B cell (primary cell): ENCODE results near the gene ACTL8. TPM values are rescaled to one million over a fixed set of nuclear protein-coding genes. Genes with fewer than 3 reads are reported as not detected.

Experiments
- ATAC-seq: fragments of 200-7000 bp; cut with Tn5 transposase; one replicate; pipeline ENCODE4 v1.10.0; 2021; ENCODE audit warnings: low read depth, mild to moderate bottlenecking, moderate number of reproducible peaks, moderate library complexity
- CTCF ChIA-PET: fragments of 350-600 bp; sonication (Branson Sonifier 250); formaldehyde crosslinking; loops from one replicate; lab custom pipeline; 2021; ENCODE audit warnings: antibody characterized with exemption, inconsistent platforms; lab: Charles Lee
- POLR2A ChIA-PET: fragments of 350-600 bp; sonication (Branson Sonifier 250); formaldehyde crosslinking; loops from one replicate; lab custom pipeline; 2021; ENCODE audit warnings: antibody characterized with exemption; lab: Charles Lee
- DNase-seq: peaks from one replicate; pipeline ENCODE4 v3.0.0; 2013
- H2AFZ ChIP-seq: 2 replicates; pipeline ENCODE4 v1.6.1; 2012; ENCODE audit warnings: mild to moderate bottlenecking, low read depth, low read length; ENCODE audit not compliant: insufficient read depth, poor library complexity, severe bottlenecking
- H3K27ac ChIP-seq, 2 donors: 1 replicate in 1 of 2; 2 replicates in 1 of 2; pipeline ENCODE4 v1.5.1; 2012 to 2013; ENCODE audit warnings: low read length in 2 of 2, mild to moderate bottlenecking in 2 of 2, moderate library complexity in 1 of 2
- H3K27me3 ChIP-seq, 4 experiments: fragments of 200-600 bp in 1 of 4; sonication (generic) in 1 of 4; replicated peaks in 1 of 4; 1 replicate in 2 of 4; 2 replicates in 2 of 4; pipeline versions ENCODE4 v1.6.1 to v1.7.0; 2013 to 2016; ENCODE audit warnings: low read length in 3 of 4, mild to moderate bottlenecking in 2 of 4, mixed read lengths in 1 of 4, moderate library complexity in 1 of 4; ENCODE audit not compliant: insufficient read depth in 4 of 4, control insufficient read depth in 3 of 4; ENCODE audit errors: control extremely low read depth in 1 of 4
- H3K36me3 ChIP-seq, 2 experiments: replicated peaks in 1 of 2; 1 replicate in 1 of 2; 2 replicates in 1 of 2; pipeline versions ENCODE4 v1.6.1 to v1.7.1; 2013; ENCODE audit warnings: low read length in 1 of 2; ENCODE audit not compliant: insufficient read depth in 2 of 2, control insufficient read depth in 1 of 2; ENCODE audit errors: control extremely low read depth in 1 of 2, extremely low read depth in 1 of 2
- H3K4me1 ChIP-seq, 2 donors: fragments of 200-600 bp in 1 of 2; sonication (generic) in 1 of 2; 1 replicate in 1 of 2; 2 replicates in 1 of 2; pipeline versions ENCODE4 v1.5.1 to v1.6.1; 2013 to 2017; ENCODE audit warnings: low read length in 2 of 2; ENCODE audit not compliant: control insufficient read depth in 2 of 2, insufficient read depth in 2 of 2
- H3K4me2 ChIP-seq: replicated peaks from 2 replicates; pipeline ENCODE3; 2012; ENCODE audit warnings: mild to moderate bottlenecking, low read depth, low read length; ENCODE audit not compliant: poor library complexity, severe bottlenecking
- H3K4me3 ChIP-seq, 5 experiments: fragments of 200-600 bp in 1 of 5; sonication (generic) in 1 of 5; 1 replicate in 3 of 5; 2 replicates in 2 of 5; pipeline versions ENCODE4 v1.5.1 to v1.7.0; 2011 to 2016; ENCODE audit warnings: low read length in 4 of 5, mild to moderate bottlenecking in 4 of 5, low read depth in 2 of 5, control low read depth in 1 of 5, moderate library complexity in 1 of 5; ENCODE audit not compliant: insufficient read depth in 1 of 5; ENCODE audit errors: control extremely low read depth in 1 of 5, extremely low read depth in 1 of 5
- H3K79me2 ChIP-seq: fragments of 200-600 bp; sonication (generic); one replicate; pipeline ENCODE4 v1.6.0; 2016; ENCODE audit warnings: low read length; ENCODE audit not compliant: control insufficient read depth, insufficient read depth
- H3K9ac ChIP-seq: fragments of 200-600 bp; sonication (generic); 2 replicates; pipeline ENCODE4 v1.6.1; 2017; ENCODE audit warnings: mild to moderate bottlenecking, low read length, moderate library complexity
- H3K9me3 ChIP-seq, 3 donors: one replicate each; pipeline versions ENCODE4 v1.6.1 to v1.7.1; 2013; ENCODE audit warnings: low read length in 2 of 3; ENCODE audit not compliant: control insufficient read depth in 2 of 3, insufficient read depth in 1 of 3; ENCODE audit errors: control extremely low read depth in 1 of 3
- H4K20me1 ChIP-seq: 2 replicates; pipeline ENCODE4 v1.6.0; 2012; ENCODE audit warnings: mild to moderate bottlenecking, low read length; ENCODE audit not compliant: insufficient read depth, control insufficient read depth, poor library complexity, severe bottlenecking
- H3K27ac Mint-ChIP-seq: one replicate; pipeline ENCODE4 v1.8.0; 2021; ENCODE audit warnings: mixed read lengths
- H3K27me3 Mint-ChIP-seq: one replicate; pipeline ENCODE4 v1.8.0; 2021; ENCODE audit warnings: mixed read lengths
- H3K4me1 Mint-ChIP-seq: one replicate; pipeline ENCODE4 v1.8.0; 2021; ENCODE audit warnings: mixed read lengths
- H3K4me3 Mint-ChIP-seq: one replicate; pipeline ENCODE4 v1.8.0; 2021; ENCODE audit warnings: mixed read lengths
- H3K9me3 Mint-ChIP-seq: one replicate; pipeline ENCODE4 v1.8.0; 2022; ENCODE audit warnings: mixed read lengths; ENCODE audit not compliant: insufficient read depth
- EZH2 ChIP-seq: IDR thresholded peaks from 2 replicates; pipeline ENCODE4 v1.6.1; 2012; ENCODE audit warnings: borderline replicate concordance, low read depth, mild to moderate bottlenecking, moderate library complexity, low read length; ENCODE audit not compliant: insufficient read depth, poor library complexity, severe bottlenecking
- WGBS: methylation state at CpG from one replicate; pipeline ENCODE4 v1.1.5; 2013; ENCODE audit warnings: missing lambda C conversion rate; ENCODE audit not compliant: insufficient coverage; 5-methylcytosine and 5-hydroxymethylcytosine counted together
- intact Hi-C: fragments of 100-400 bp; cut with micrococcal nuclease; formaldehyde crosslinking; loops from one replicate; pipeline ENCODE4 v1.10.0; 2022
- polyA plus RNA-seq: library from polyadenylated mRNA; depleted of rRNA; stranded (reverse); fragments of >200 nt; gene quantifications from 2 replicates; pipeline ENCODE4 v1.2.3, GENCODE V29; 2012
- total RNA-seq, 2 donors: library from RNA; stranded (reverse); fragments of 120-200 nt in 1 of 2; gene quantifications; 1 replicate in 1 of 2; 2 replicates in 1 of 2; pipeline versions ENCODE4 v1.2.3 to v1.2.4, GENCODE V29; 2013 to 2022
- TF ChIP-seq, protein P1 (sequence below): fragments of 200-600 bp; IDR thresholded peaks from one replicate; pipeline ENCODE4 v1.8.0; 2022; ENCODE audit warnings: antibody characterized with exemption, mild to moderate bottlenecking

Gene ACTL8
- total and polyA plus RNA-seq, 2 donors (not counting 1 experiment from before 2014, with no cell fraction given), result not detected

DNA sequence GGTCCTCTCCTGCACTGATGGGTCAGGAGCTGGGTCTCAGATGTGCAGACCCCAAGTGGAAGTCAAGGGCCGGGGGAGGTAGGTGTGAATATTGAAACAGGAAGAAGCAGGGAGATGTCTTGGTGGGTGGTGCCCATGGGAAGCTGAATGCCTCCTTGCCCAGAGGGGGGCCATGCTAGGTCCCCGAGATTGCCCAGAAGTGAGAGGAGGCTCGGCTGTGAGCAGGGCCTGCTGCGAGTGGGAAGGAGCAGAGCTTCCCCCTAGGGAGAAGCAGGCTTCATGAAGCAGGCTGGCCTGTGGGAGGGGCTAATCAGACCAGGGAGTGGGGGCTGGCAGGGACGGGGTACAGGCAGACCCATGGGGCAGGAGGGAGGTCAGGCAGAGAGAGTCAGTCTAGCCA is 87.6 kb downstream of the ACTL8 start:
- Histone ChIP-seq H3K9me3 (no peaks in the 10 kb centered on the region), H3K36me3 (no peaks in the 10 kb centered on the region), H3K4me1 (no peaks in the 10 kb centered on the region), H3K27ac (no peak overlapping the region), H3K4me3 (no peak overlapping the region), H3K9ac (no peak overlapping the region), H2AFZ (no peak overlapping the region), H4K20me1 (no peaks in the 10 kb centered on the region), H3K79me2 (no peaks in the 10 kb centered on the region), H3K4me2 (no peak overlapping the region), H3K27me3 (peaks cover 0 to 3% (median 0%) of the 10 kb centered on the region in 4 experiments)
- Mint-ChIP-seq H3K27me3 (peaks cover 10% of the 10 kb centered on the region), H3K9me3 (peaks cover 2% of the 10 kb centered on the region), H3K4me1 (no peaks in the 10 kb centered on the region), H3K27ac (no peak overlapping the region), H3K4me3 (no peak overlapping the region)
- WGBS, result 40% methylated on average over 5 of the region's 5 CpGs
- ATAC-seq (no peak), DNase-seq (no peak)
- TF ChIP-seq, protein P1, sequence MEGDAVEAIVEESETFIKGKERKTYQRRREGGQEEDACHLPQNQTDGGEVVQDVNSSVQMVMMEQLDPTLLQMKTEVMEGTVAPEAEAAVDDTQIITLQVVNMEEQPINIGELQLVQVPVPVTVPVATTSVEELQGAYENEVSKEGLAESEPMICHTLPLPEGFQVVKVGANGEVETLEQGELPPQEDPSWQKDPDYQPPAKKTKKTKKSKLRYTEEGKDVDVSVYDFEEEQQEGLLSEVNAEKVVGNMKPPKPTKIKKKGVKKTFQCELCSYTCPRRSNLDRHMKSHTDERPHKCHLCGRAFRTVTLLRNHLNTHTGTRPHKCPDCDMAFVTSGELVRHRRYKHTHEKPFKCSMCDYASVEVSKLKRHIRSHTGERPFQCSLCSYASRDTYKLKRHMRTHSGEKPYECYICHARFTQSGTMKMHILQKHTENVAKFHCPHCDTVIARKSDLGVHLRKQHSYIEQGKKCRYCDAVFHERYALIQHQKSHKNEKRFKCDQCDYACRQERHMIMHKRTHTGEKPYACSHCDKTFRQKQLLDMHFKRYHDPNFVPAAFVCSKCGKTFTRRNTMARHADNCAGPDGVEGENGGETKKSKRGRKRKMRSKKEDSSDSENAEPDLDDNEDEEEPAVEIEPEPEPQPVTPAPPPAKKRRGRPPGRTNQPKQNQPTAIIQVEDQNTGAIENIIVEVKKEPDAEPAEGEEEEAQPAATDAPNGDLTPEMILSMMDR, result no peak
- TF ChIP-seq EZH2, result no peak
- ChIA-PET CTCF (no interaction called here), POLR2A (no interaction called here)
- intact Hi-C loops, result no loop called here

DNA sequence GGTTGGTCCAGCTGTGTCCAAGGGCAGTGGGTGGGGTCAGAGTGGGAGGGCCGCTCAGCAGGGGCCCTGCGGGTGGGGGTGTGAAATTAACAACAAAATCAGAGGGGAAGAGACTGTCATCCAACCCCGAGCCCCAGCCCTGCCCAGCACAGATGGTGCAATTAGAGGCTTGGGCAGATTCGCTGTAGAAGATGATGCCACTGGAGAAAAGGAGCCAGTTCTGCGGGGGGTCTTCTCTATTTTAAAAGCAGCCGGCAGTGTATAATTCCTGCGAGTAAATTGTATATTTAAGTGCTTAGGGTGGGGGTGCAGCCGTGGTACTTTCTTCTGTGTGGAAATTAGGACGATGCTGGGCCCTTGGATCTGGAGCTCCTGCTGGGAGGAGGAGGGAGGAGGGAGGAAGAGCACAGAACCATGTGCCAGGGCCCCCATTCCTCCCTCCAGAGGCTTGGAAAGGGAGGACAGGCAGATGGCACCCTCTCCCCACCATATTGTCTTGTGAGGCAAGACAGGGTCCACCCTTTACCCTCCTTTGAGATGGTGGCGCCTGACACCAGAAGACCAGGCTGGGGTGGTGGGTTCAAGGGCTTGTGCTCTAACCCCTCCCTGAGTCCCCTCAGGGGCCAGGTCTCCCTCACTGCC is 89.2 kb downstream of the ACTL8 start:
- no peak overlapping the region for H3K27ac ChIP-seq
- peaks cover 4% of the 10 kb centered on the region for H3K9me3 Mint-ChIP-seq
- H3K27me3 ChIP-seq, result peaks cover 0 to 3% (median 0%) of the 10 kb centered on the region in 4 experiments
- 69% methylated on average over 7 of the region's 10 CpGs for WGBS
- no peak overlapping the region for H2AFZ ChIP-seq
- H3K4me1 ChIP-seq, result no peaks in the 10 kb centered on the region
- H3K27ac Mint-ChIP-seq, result no peak overlapping the region
- H3K9me3 ChIP-seq, result peaks cover 0 to 2% (median 0%) of the 10 kb centered on the region in 3 donors
- ATAC-seq (no peak), DNase-seq (no peak)
- ChIA-PET POLR2A (no interaction called here), CTCF (no interaction called here)
- no peak overlapping the region for H3K9ac ChIP-seq
- no peaks in the 10 kb centered on the region for H4K20me1 ChIP-seq
- intact Hi-C loops, result no loop called here
- TF ChIP-seq EZH2, result no peak
- TF ChIP-seq, protein P1, result no peak
- peaks cover 10% of the 10 kb centered on the region for H3K27me3 Mint-ChIP-seq
- H3K4me3 ChIP-seq, result no peak overlapping the region
- H3K4me2 ChIP-seq, result no peak overlapping the region
- H3K36me3 ChIP-seq, result no peaks in the 10 kb centered on the region
- no peak overlapping the region for H3K4me3 Mint-ChIP-seq
- H3K4me1 Mint-ChIP-seq, result no peaks in the 10 kb centered on the region
- no peaks in the 10 kb centered on the region for H3K79me2 ChIP-seq
